PC-3 (cell line): ENCODE data around the gene DOC2A.

Source experiments
- CTCF ChIP-seq: fragments of 300-600 bp; sonication (generic); conservative IDR thresholded peaks from 2 replicates; pipeline ENCODE4 v1.5.1; 2017; ENCODE audit warnings: antibody characterized with exemption, low read depth, mild to moderate bottlenecking, low read length
- EZH2 ChIP-seq: fragments of 300-600 bp; sonication (generic); IDR thresholded peaks from one replicate; pipeline ENCODE4 v1.6.1; 2017; ENCODE audit warnings: antibody characterized with exemption, mild to moderate bottlenecking, low read length; ENCODE audit not compliant: unreplicated experiment
- EZH2phosphoT487 ChIP-seq: fragments of 300-600 bp; sonication (generic); IDR thresholded peaks from 2 replicates; pipeline ENCODE4 v1.6.1; 2018; ENCODE audit warnings: mild to moderate bottlenecking, antibody characterized with exemption, low read length, borderline replicate concordance

GRCh38 chr16:30005341-30006094, 5.3 kb downstream of the DOC2A start:
- TF ChIP-seq CTCF (peak; percentile 81), EZH2phosphoT487 (no peak), EZH2 (no peak)
